GM19324 (cell line): ENCODE measurements around the gene DNM3.

ENCODE experiments used
- ATAC-seq: cut with Tn5 transposase; IDR thresholded peaks from one replicate; pipeline ENCODE4 v1.9.1; 2021; ENCODE audit warnings: mild to moderate bottlenecking, moderate library complexity; ENCODE audit not compliant: unreplicated experiment, low FRiP score

Gene DNM3

DNA sequence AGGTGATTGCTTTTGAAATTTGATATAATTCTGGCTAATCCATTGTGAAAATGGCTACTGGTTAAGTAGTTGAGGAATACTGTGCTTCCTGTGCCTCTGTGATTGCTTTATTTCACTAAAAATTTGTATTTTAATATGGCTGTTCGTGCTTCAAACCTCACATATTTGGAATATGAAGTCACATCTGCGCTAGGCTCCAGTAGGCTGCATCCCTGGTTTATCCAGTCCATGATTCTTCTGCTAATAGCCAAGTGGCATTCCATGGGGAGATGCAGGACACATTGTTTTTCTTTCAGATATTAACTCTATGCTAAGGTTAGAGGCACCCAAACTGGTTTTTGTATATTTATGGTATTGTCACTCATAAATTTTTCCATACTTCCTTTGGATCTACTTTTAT is 25.9 kb downstream of the DNM3 start:
- ATAC-seq: no peak

DNA sequence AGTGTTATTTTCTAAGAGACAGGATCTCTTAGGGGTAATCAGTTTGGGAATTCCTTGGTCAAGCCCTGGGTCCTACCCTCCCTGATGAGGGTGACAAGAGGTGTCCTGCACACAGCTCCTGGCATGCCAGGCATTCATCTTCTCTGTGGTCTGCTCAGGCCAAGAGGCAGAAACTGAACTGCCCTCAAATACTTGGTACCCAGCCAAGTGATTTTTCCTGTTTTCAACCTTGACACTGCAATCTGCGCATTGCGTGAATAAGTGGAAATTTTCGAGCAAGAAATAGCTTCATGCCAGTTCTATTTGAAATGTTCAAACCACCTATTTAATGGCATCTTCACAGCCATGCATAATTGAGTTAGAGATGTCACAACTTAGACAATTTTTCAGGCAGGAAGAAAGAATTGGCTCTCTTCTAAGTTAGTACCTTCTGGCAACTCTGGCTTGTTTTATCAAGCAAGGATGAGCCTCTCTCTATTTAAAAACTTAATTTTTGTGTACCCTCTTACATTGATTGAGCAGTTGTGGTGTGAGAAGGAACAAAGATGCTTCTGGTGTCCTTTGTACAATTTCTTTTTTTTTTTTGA is 27.0 kb downstream of the DNM3 start:
- no peak for ATAC-seq

- no peak for ATAC-seq
These were observed 27.8 kb downstream of the DNM3 start for GRCh38 chr1:171869097-171869496.

GRCh38 chr1:171871848-171872247 is 30.6 kb downstream of the DNM3 start:
- no peak for ATAC-seq

DNA sequence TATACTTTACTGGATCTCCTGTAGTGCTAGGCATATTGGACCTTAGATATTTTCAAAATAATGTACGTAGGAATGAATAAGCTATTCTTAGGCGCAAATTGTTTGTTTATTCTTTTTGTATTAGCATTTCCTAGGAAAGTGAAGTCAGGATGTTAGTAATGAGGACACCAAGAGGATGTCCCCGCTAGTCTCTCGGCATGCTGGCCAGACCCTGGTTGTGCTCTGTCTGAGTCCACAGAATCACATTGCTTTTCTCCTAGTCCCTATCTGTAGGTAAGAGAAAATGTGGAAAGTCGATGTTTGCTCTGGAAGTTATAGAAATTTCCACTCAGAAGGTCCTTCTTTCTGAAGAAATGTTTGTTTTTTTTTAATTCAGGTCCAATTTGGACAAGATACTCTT is 31.1 kb downstream of the DNM3 start:
- ATAC-seq: no peak

DNA sequence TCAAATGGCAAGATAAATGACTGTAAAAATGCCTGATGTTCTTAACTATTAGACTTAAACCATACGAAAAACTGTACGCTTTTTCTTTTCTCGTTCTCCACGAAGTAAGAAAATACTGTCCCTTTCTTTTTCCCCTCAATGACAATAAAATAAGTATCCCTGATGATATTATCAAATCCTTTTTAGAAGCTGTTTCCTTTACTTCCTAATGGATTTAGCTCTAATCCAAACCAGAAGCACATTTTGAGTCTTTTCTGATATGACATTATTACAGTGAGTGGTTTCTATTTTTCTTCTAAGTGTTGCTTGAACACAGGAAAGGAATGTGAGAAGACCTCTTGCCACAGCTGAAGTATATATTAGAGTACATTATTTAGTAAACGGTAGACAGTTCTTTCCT is 32.4 kb downstream of the DNM3 start:
- no peak for ATAC-seq

DNA sequence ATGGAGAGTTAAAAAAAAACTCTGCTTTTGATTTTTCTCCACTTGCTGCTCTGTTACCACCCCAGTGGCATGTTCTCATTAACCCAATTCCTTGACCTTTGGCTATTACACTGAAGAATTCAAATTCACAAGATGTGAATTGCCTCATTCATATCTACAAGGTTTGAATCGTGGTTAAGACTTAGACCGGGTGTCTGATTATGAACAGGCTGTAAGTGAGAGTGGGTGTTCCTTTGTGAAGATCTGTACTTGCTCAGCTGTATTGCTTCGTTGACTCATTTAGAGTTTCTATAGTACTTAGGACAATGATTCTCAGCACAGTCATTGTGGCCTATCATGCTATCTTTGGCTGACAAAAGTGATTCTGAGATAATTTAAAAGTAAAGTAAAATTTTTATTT is 36.4 kb downstream of the DNM3 start:
- no peak for ATAC-seq

DNA sequence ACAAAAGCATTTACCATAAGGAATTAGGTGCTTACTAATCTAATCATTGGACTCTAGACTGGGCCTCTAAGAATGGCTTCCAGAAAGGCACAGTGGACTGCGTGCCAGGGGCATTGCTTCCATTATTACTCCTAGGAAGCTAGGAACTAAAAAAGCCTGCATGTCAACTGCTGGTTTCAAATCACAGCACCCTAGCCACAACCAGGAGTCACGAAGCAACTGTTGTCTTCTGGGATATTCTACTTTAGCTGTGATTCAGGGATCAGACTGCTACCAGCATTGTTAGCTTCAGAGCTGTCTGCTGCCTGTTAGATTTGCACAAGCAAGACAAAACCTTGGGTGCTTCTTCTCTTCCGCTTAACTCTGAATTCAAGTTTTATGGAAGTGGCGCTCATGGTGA is 38.3 kb downstream of the DNM3 start:
- no peak for ATAC-seq

GRCh38 chr1:171881442-171881841 is 40.1 kb downstream of the DNM3 start:
- no peak for ATAC-seq

GRCh38 chr1:171883849-171884248 is 42.6 kb downstream of the DNM3 start:
- ATAC-seq: no peak

DNA sequence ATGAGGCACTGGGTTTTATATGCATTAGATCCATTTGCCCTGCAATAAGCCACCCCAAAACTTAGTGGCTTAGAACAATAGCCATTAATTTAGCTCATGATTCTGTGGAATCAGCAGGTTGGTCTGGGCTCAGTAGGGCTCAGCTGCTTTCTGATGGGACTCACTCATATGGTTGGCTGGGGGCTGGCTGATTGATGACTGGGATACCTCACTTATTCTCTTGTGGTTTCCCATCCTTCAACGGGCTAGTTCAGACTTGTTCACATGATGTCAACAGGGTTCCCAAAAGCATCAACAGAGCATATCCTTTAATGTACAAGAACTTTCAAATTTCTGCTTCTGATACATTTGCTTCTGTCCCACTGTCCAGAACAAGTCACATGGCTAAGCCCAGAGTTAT is 43.2 kb downstream of the DNM3 start:
- ATAC-seq: no peak

DNA sequence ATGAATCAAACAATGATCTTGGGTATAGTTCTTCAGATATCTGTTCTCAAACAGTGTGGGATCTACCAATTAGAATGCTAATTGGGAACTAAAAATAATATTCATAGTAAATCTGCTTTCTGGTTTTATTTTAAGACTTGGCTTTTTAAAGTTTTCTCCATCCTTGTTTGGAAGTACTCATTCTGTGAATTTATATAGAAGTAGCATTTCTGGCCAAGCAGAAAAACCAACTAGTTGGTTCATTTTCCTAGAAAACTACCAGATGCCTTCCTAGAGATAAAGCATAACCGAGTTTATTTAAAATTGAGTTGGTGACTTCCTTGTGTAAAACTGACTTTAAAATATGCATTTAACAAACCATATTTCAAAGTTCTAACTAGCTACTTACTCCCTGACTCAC is 48.8 kb downstream of the DNM3 start:
- no peak for ATAC-seq

- ATAC-seq: no peak
These were observed 55.8 kb downstream of the DNM3 start for GRCh38 chr1:171896936-171897703.

GRCh38 chr1:171898941-171899340 is 57.6 kb downstream of the DNM3 start:
- ATAC-seq: no peak

- ATAC-seq: no peak
These were observed 58.5 kb downstream of the DNM3 start for GRCh38 chr1:171899838-171900237.

DNA sequence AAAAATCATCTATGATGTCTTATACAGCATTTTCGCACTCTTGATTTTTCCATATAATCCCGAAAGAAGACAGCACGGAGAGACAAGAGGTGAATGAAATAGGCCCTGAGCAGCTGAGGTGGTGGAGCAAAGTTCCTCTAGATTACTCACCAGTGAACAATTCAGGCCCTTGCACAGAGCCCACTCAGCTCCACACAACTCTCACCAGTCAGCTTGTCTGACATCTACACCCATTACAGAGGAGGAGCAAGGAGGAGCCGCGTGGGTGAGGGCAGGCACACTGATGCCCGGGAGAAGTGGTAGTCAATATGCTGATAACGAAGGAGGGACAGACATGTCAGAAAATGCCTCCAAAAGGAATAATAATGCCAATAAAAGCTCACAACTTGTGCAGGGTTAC is 59.9 kb downstream of the DNM3 start:
- ATAC-seq: no peak

- ATAC-seq: no peak
These were observed 61.2 kb downstream of the DNM3 start for GRCh38 chr1:171902527-171902926.

- no peak for ATAC-seq
These were observed 63.6 kb downstream of the DNM3 start for GRCh38 chr1:171904778-171905450.

- ATAC-seq: no peak
These were observed 68.4 kb downstream of the DNM3 start for GRCh38 chr1:171909711-171910110.

DNA sequence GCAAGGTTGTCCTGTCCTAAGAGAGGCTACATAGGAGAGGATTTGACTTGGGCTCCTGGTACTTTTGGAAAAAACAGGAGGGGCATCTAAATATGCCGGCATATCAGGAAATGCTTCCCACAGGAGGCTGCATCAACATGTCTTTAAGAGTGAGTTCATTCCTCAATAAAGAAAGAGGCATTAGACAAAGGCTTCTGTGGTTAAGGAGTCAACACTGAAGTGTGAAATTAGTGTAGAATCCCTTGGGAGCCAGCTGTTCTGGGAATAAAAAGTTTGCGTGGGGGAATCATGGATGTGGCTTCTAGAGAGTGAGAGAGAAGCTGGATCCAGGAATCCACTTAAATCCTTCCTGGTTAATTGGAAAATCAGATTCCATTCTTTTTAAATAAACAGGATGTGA is 69.5 kb downstream of the DNM3 start:
- no peak for ATAC-seq

- ATAC-seq: no peak
These were observed 70.2 kb downstream of the DNM3 start for GRCh38 chr1:171911506-171911905.
